SK-N-SH (cell line): ENCODE results near the gene NUDT19.
"Not testable (repeated sequence)": the region's sequence is repeated elsewhere in the genome, so short reads cannot be mapped to it uniquely, and the experiment has no call there.

ENCODE experiments used
- CTCF ChIP-seq: fragments of 200-600 bp; sonication (generic); IDR thresholded peaks from 2 replicates; pipeline ENCODE4 v1.6.1; 2017; ENCODE audit warnings: antibody characterized with exemption, mild to moderate bottlenecking, moderate library complexity
- EP300 ChIP-seq, 2 experiments: IDR thresholded peaks; 2 replicates each; pipeline versions ENCODE4 v1.4.0 to v1.6.1; 2012; ENCODE audit warnings: borderline replicate concordance in 1 of 2, low read depth in 1 of 2, low read length in 1 of 2
- EZH2phosphoT487 ChIP-seq: fragments of 200-600 bp; sonication (generic); IDR thresholded peaks from 2 replicates; pipeline ENCODE4 v1.6.1; 2017; ENCODE audit warnings: low read depth, mixed run types, mild to moderate bottlenecking, antibody characterized with exemption, moderate library complexity, borderline replicate concordance
- FOSL2 ChIP-seq: IDR thresholded peaks from 2 replicates; pipeline ENCODE4 v1.4.0; 2012; ENCODE audit warnings: low read depth, mild to moderate bottlenecking, moderate library complexity, borderline replicate concordance
- JUND ChIP-seq: IDR thresholded peaks from 2 replicates; pipeline ENCODE4 v1.4.0; 2012
- MAX ChIP-seq: IDR thresholded peaks from 2 replicates; pipeline ENCODE4 v1.4.0; 2012; ENCODE audit warnings: low read depth
- POLR2AphosphoS5 ChIP-seq: IDR thresholded peaks from 2 replicates; pipeline ENCODE4 v1.6.1; 2012; ENCODE audit warnings: low read depth, low read length
- RCOR1 ChIP-seq: fragments of 150-350 bp; IDR thresholded peaks from 2 replicates; pipeline ENCODE4 v1.6.1; 2017; ENCODE audit warnings: antibody characterized with exemption, low read length
- SIN3A ChIP-seq: IDR thresholded peaks from 2 replicates; pipeline ENCODE4 v1.6.1; 2012; ENCODE audit warnings: low read depth, mild to moderate bottlenecking, low read length, moderate library complexity, borderline replicate concordance
- TAF1 ChIP-seq: IDR thresholded peaks from 2 replicates; pipeline ENCODE4 v1.6.1; 2012; ENCODE audit warnings: low read depth, mild to moderate bottlenecking, low read length, moderate library complexity, borderline replicate concordance
- TEAD4 ChIP-seq: IDR thresholded peaks from 2 replicates; pipeline ENCODE4 v1.4.0; 2012; ENCODE audit warnings: mild to moderate bottlenecking, borderline replicate concordance; ENCODE audit not compliant: insufficient read depth
- YY1 ChIP-seq: IDR thresholded peaks from 2 replicates; pipeline ENCODE4 v1.4.0; 2012; ENCODE audit warnings: low read depth, mild to moderate bottlenecking
- TF ChIP-seq, protein P1 (sequence below): IDR thresholded peaks from 2 replicates; pipeline ENCODE4 v1.4.0; 2012; ENCODE audit warnings: low read depth, borderline replicate concordance

- TF ChIP-seq CTCF; EP300 (IDR thresholded peaks at IDR 0.05; ENCODE audit: borderline replicate concordance in 1 of 2, low read depth in 1 of 2, low read length in 1 of 2); RCOR1; JUND; YY1; EZH2phosphoT487; TAF1; SIN3A; FOSL2; MAX; POLR2AphosphoS5; TEAD4: not testable (repeated sequence)
- TF ChIP-seq, protein P1, sequence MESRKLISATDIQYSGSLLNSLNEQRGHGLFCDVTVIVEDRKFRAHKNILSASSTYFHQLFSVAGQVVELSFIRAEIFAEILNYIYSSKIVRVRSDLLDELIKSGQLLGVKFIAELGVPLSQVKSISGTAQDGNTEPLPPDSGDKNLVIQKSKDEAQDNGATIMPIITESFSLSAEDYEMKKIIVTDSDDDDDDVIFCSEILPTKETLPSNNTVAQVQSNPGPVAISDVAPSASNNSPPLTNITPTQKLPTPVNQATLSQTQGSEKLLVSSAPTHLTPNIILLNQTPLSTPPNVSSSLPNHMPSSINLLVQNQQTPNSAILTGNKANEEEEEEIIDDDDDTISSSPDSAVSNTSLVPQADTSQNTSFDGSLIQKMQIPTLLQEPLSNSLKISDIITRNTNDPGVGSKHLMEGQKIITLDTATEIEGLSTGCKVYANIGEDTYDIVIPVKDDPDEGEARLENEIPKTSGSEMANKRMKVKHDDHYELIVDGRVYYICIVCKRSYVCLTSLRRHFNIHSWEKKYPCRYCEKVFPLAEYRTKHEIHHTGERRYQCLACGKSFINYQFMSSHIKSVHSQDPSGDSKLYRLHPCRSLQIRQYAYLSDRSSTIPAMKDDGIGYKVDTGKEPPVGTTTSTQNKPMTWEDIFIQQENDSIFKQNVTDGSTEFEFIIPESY = not testable (repeated sequence)
Observed at GRCh38 chr19:32716203-32716602, 24.6 kb downstream of the NUDT19 start.
